Measurements from ENCODE around the gene TSPO.

TSPO gene

GRCh38 chr22:43136801-43137200, 14.6 kb upstream of the TSPO start:
- no peak for TF ChIP-seq CTCF (IDR thresholded peaks at IDR 0.05)

- no peak for TF ChIP-seq CTCF (IDR thresholded peaks at IDR 0.05)
Observed at GRCh38 chr22:43142880-43143562, 8.3 kb upstream of the TSPO start, which contains the start of gene MCAT. MCAT (minus strand) TSS chr22:43143398; CDS start chr22:43143348, 50 bp downstream.

GRCh38 chr22:43144949-43145348, 6.4 kb upstream of the TSPO start:
- TF ChIP-seq CTCF (IDR thresholded peaks at IDR 0.05): no peak

GRCh38 chr22:43147821-43148220, 3.5 kb upstream of the TSPO start:
- no peak for TF ChIP-seq CTCF (IDR thresholded peaks at IDR 0.05)

- TF ChIP-seq CTCF (IDR thresholded peaks at IDR 0.05): no peak
Observed at GRCh38 chr22:43148581-43148980, 2.8 kb upstream of the TSPO start.

GRCh38 chr22:43150731-43151206, 590 bp upstream of the TSPO start:
- TF ChIP-seq CTCF (IDR thresholded peaks at IDR 0.05): no peak

- TF ChIP-seq CTCF (IDR thresholded peaks at IDR 0.05): no peak
Observed at GRCh38 chr22:43152003-43152356, 621 bp downstream of the TSPO start.
